Common myeloid progenitor, CD34-positive (primary cell): ENCODE results near the gene PDLIM3.

Source experiments
- CTCF ChIA-PET: fragments of 350-600 bp; sonication (Branson Sonifier 250); formaldehyde crosslinking; loops from one replicate; lab custom pipeline; 2021; ENCODE audit warnings: antibody characterized with exemption; lab: Charles Lee
- POLR2A ChIA-PET: fragments of 350-600 bp; sonication (Branson Sonifier 250); formaldehyde crosslinking; loops from one replicate; lab custom pipeline; 2021; ENCODE audit warnings: antibody characterized with exemption; lab: Charles Lee
- DNase-seq, 3 donors: peaks; one replicate each; pipeline versions ENCODE4 v3.0.0 to v3.0.0-alpha.2; 2013
- H3K27ac ChIP-seq, 2 experiments: 1 replicate in 1 of 2; 2 replicates in 1 of 2; pipeline ENCODE4 v1.7.0; 2013; ENCODE audit warnings: inconsistent platforms in 2 of 2, low read length in 2 of 2, mild to moderate bottlenecking in 2 of 2, low read depth in 1 of 2, moderate library complexity in 1 of 2; ENCODE audit not compliant: severe bottlenecking in 2 of 2, insufficient read depth in 1 of 2, poor library complexity in 1 of 2
- H3K27me3 ChIP-seq, 5 experiments: replicated peaks in 2 of 5; 1 replicate in 3 of 5; 2 replicates in 2 of 5; pipeline versions ENCODE4 v1.6.1 to v1.7.0; 2013; ENCODE audit warnings: low read length in 4 of 5, mild to moderate bottlenecking in 2 of 5, moderate library complexity in 2 of 5, inconsistent platforms in 1 of 5; ENCODE audit not compliant: insufficient read depth in 5 of 5, control insufficient read depth in 4 of 5
- H3K36me3 ChIP-seq, 4 experiments: 1 replicate in 2 of 4; 2 replicates in 2 of 4; pipeline versions ENCODE4 v1.6.1 to v1.7.0; 2013; ENCODE audit warnings: low read length in 3 of 4, control low read depth in 1 of 4, mild to moderate bottlenecking in 1 of 4; ENCODE audit not compliant: control insufficient read depth in 4 of 4, insufficient read depth in 4 of 4
- H3K4me1 ChIP-seq, 4 experiments: 1 replicate in 3 of 4; 2 replicates in 1 of 4; pipeline versions ENCODE4 v1.6.1 to v1.7.1; 2013; ENCODE audit warnings: low read length in 3 of 4, mild to moderate bottlenecking in 3 of 4, control low read depth in 1 of 4, inconsistent platforms in 1 of 4, moderate library complexity in 1 of 4; ENCODE audit not compliant: control insufficient read depth in 4 of 4, insufficient read depth in 4 of 4; ENCODE audit errors: control extremely low read depth in 1 of 4
- H3K4me3 ChIP-seq, 7 experiments: 1 replicate in 4 of 7; 2 replicates in 3 of 7; pipeline versions ENCODE4 v1.5.1 to v1.7.0; 2013; ENCODE audit warnings: mild to moderate bottlenecking in 7 of 7, low read length in 6 of 7, moderate library complexity in 6 of 7, inconsistent platforms in 2 of 7, low read depth in 2 of 7, control low read depth in 1 of 7; ENCODE audit not compliant: insufficient read depth in 4 of 7, control insufficient read depth in 1 of 7; ENCODE audit errors: extremely low read depth in 1 of 7
- H3K9me3 ChIP-seq, 5 experiments: 1 replicate in 4 of 5; 2 replicates in 1 of 5; pipeline versions ENCODE4 v1.6.1 to v1.7.1; 2013; ENCODE audit warnings: low read length in 4 of 5, mild to moderate bottlenecking in 2 of 5, inconsistent platforms in 1 of 5, low read depth in 1 of 5, moderate library complexity in 1 of 5; ENCODE audit not compliant: control insufficient read depth in 4 of 5, insufficient read depth in 2 of 5; ENCODE audit errors: control extremely low read depth in 1 of 5
- WGBS: methylation state at CpG from one replicate; pipeline ENCODE4 v1.1.5; 2013; ENCODE audit not compliant: insufficient coverage; 5-methylcytosine and 5-hydroxymethylcytosine counted together

The PDLIM3 gene

DNA sequence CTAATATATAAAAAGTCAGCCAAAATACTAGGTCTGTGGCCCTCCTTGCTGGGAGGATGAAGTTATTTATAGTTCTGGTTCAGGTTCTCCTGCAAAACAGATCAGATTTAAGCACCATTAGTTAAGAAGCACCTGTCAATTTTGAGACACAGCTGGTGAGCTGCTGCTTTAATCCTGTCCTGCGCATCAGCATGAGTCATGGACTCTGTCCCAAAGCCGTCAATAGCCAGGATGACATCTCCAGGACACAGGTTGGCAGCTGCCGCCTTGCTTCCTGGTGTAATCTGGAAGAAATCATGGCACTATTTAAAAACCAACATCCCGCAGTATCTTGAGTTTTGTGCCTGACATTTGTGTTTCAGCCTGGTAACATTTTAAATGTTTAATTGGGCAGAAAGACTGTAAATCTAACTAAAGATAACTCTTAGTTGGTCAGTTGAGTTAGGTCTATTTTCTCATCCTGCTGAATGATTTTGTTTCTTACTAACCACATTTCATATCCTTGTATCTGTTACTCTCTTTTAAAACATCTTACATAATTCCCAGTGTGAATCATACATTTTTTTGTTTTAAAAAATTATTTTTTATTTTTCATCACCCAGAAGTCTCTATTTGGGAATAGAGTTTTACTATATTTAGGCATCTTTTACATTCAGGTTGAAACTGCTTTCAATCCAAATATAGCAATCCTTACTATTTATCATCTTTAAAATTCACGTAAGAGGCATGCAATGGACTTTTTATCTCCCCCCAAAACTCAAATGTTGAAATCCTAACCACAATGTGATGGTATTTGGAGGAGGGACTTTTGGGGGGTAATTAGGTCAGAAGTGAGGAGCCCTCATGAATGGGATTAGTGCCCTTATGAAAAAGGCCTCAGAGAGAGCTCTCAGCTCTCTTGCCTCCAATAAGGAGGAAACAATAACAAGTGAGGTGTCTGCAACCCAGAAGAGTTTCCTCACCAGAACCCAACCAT lies 10.1 kb downstream of the PDLIM3 start:
- peaks cover 5 to 71% (median 39%) of the 10 kb centered on the region in 5 experiments for H3K27me3 ChIP-seq
- no peak for DNase-seq
- ChIA-PET CTCF (no interaction called here), POLR2A (no interaction called here)
- H3K27ac ChIP-seq = no peak overlapping the region
- 97% methylated on average over 3 of the region's 5 CpGs for WGBS
- no peaks in the 10 kb centered on the region for H3K36me3 ChIP-seq
- H3K4me1 ChIP-seq = no peaks in the 10 kb centered on the region
- H3K9me3 ChIP-seq = peaks cover 11 to 15% (median 11%) of the 10 kb centered on the region in 5 experiments
- H3K4me3 ChIP-seq = no peak overlapping the region

DNA sequence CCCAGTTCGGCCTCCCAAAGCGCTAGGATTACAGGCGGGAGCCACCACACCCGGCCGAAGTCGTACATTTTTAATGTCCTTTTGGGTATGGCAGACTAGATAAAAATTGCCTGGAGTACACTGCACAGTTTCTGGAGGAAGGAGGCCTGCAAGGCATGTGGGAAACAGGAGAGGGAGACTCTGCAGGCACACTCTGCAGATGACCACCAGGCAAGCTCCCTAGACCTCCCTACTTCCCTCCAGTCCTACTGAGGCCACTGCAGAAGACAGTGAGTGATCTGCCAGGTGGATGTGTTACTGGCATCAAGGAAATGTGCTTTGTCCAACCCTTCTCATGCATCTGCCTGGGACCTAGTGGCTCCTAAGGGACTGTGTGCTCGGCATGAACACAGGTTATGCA lies 11.4 kb downstream of the PDLIM3 start:
- 83% methylated on average over 6 of the region's 7 CpGs for WGBS
- peaks cover 12 to 68% (median 36%) of the 10 kb centered on the region in 5 experiments for H3K27me3 ChIP-seq
- DNase-seq = no peak
- H3K4me1 ChIP-seq = no peaks in the 10 kb centered on the region
- no peak overlapping the region for H3K27ac ChIP-seq
- ChIA-PET CTCF (no interaction called here), POLR2A (no interaction called here)
- no peak overlapping the region for H3K4me3 ChIP-seq
- H3K9me3 ChIP-seq = peaks cover 11 to 15% (median 11%) of the 10 kb centered on the region in 5 experiments
- no peaks in the 10 kb centered on the region for H3K36me3 ChIP-seq

DNA sequence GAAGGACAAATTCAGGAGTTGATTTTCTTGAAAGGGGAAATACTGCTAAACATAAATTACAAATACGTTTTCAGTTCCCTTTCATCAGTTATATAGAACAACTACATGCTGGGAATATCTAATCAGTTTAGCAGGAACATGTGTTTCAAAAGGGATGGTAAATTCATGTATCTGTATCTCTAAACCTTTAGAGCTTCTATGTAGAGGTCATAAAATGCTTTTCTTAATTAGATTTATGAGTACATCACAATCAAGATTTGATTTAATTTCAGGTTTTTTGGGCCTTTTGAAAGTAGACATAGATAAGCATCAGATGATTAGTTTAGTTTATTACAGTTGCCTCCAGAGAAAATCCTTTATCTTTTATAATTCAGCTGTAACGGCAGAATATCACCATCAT lies 12.9 kb downstream of the PDLIM3 start:
- Histone ChIP-seq H3K27me3 (peaks cover 19 to 66% (median 38%) of the 10 kb centered on the region in 5 experiments), H3K9me3 (peaks cover 11 to 15% (median 11%) of the 10 kb centered on the region in 5 experiments), H3K4me3 (no peak overlapping the region), H3K27ac (no peak overlapping the region), H3K36me3 (no peaks in the 10 kb centered on the region), H3K4me1 (no peaks in the 10 kb centered on the region)
- ChIA-PET POLR2A (no interaction called here), CTCF (no interaction called here)
- no CpG with 5 or more reads among the region's 2 CpGs for WGBS
- DNase-seq = no peak

DNA sequence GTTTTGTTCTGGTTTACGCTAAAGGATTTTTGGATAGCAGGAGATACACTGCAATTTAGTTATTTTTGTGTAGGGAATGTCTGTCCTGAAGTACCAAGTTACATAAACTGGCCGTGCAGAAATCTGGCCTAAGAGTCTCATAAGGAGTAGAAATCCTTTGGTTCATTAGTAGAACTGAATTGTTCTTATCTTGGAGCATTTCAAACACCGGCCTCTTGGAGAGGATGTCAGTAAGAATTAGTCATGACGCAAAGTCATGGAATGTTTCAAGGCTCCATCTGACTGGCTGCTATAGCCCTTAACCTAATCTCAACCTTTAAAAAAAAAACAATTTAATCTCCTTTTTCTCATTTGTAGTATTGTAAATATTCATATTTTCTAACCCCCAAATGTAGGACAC lies 15.2 kb downstream of the PDLIM3 start:
- Histone ChIP-seq H3K4me1 (no peaks in the 10 kb centered on the region), H3K9me3 (no peaks in the 10 kb centered on the region), H3K27ac (no peak overlapping the region), H3K36me3 (no peaks in the 10 kb centered on the region), H3K27me3 (peaks cover 13 to 64% (median 33%) of the 10 kb centered on the region in 5 experiments), H3K4me3 (no peak overlapping the region)
- CTCF ChIA-PET = interaction anchor here (1.0 to 1.9 kb wide), 2 partner anchors 10 to 14 kb away, joined by 3 to 4 read pairs; no protein-coding TSS in a partner anchor
- 88% methylated on average over 2 of the region's 4 CpGs for WGBS
- DNase-seq = no peak
- POLR2A ChIA-PET = no interaction called here

DNA sequence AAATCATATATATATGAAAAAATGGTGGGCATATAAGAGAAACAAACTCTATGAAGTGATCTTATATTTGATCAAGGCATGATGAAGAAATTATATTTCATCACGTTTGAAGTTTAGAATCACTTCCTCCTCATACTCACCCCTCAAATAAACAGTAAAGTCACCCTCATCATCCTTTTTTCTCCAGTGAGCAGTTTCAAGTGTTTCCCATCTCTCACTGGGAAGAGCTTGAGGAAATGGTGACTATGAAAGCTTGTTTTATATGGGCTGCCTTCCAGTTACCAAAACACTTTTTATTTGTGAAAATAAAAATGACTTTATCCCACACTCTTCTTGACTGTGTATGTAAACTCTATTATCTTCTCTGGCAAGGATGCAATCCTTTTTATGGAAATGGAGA lies 16.8 kb downstream of the PDLIM3 start:
- no CpG with 5 or more reads among the region's 1 CpG for WGBS
- ChIA-PET CTCF (interaction anchor here (1.9 kb wide), 1 partner anchor 12 kb away, joined by 4 read pairs; no protein-coding TSS in a partner anchor), POLR2A (no interaction called here)
- H3K36me3 ChIP-seq = no peaks in the 10 kb centered on the region
- H3K9me3 ChIP-seq = no peaks in the 10 kb centered on the region
- no peak overlapping the region for H3K27ac ChIP-seq
- H3K4me1 ChIP-seq = peaks cover 3 to 5% (median 5%) of the 10 kb centered on the region in 4 experiments
- peaks cover 13 to 63% (median 32%) of the 10 kb centered on the region in 5 experiments for H3K27me3 ChIP-seq
- no peak overlapping the region for H3K4me3 ChIP-seq
- DNase-seq = no peak

GRCh38 chr4:185518069-185518468 lies 17.2 kb downstream of the PDLIM3 start:
- ChIA-PET CTCF (interaction anchor here (0.7 kb wide), 1 partner anchor 88 kb away, joined by 3 read pairs; no protein-coding TSS in a partner anchor), POLR2A (no interaction called here)
- no peak for DNase-seq
- Histone ChIP-seq H3K4me1 (peaks cover 3 to 7% (median 5%) of the 10 kb centered on the region in 4 experiments), H3K36me3 (no peaks in the 10 kb centered on the region), H3K27ac (no peak overlapping the region), H3K4me3 (no peak overlapping the region), H3K27me3 (peaks cover 14 to 62% (median 33%) of the 10 kb centered on the region in 5 experiments), H3K9me3 (no peaks in the 10 kb centered on the region)

DNA sequence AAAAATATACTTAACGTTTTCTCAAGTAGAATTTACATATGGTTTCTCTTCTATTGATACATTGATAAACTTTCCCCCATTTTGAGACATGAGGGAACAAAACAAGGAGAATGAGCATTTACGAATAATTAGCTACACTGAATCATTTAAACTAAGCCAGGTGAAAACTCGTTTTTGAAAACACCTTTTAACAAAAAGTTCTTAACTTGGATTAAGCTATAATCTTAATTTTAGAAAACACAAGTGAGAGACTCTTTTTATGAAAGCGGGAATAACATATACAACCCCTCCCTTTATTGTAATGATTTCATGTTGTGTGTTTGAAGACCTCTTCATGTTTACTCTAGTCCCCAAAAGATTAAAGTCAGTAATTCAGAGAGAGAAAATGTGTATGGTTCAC lies 20.1 kb downstream of the PDLIM3 start:
- CTCF ChIA-PET = interaction anchor here (3.2 kb wide), 1 partner anchor 13 kb away, joined by 13 read pairs; no protein-coding TSS in a partner anchor
- no CpG with 5 or more reads among the region's 4 CpGs for WGBS

More for the DNA sequence above, 20.1 kb downstream of the PDLIM3 start:
- no peaks in the 10 kb centered on the region for H3K9me3 ChIP-seq
- POLR2A ChIA-PET = no interaction called here
- H3K4me1 ChIP-seq = peaks cover 3 to 11% (median 5%) of the 10 kb centered on the region in 4 experiments
- peaks cover 20 to 88% (median 45%) of the 10 kb centered on the region in 5 experiments for H3K27me3 ChIP-seq
- H3K27ac ChIP-seq = no peak overlapping the region
- DNase-seq = no peak
- H3K4me3 ChIP-seq = no peak overlapping the region
- no peaks in the 10 kb centered on the region for H3K36me3 ChIP-seq
